Cardiac fibroblast (primary cell): ENCODE results near the gene ATP5PB.

Source experiments
- DNase-seq, 2 donors: peaks; one replicate each; pipeline versions ENCODE4 v3.0.0 to v3.0.0-alpha.2; 2010; ENCODE audit warnings: low read depth in 2 of 2
- H3K4me3 ChIP-seq, 2 donors: replicated peaks in 1 of 2; 1 replicate in 1 of 2; 2 replicates in 1 of 2; pipeline ENCODE4 v1.5.1; 2011; ENCODE audit warnings: low read depth in 2 of 2, low read length in 2 of 2, mild to moderate bottlenecking in 2 of 2, moderate library complexity in 1 of 2
- CTCF ChIP-seq: IDR thresholded peaks from one replicate; pipeline ENCODE4 v1.5.1; 2011; ENCODE audit warnings: low read depth, mild to moderate bottlenecking, low read length, inconsistent platforms

ATP5PB gene

GRCh38 chr1:111452581-111452980 lies 3.3 kb downstream of the ATP5PB start:
- TF ChIP-seq CTCF: no peak
- H3K4me3 ChIP-seq: no peak overlapping the region
- no peak for DNase-seq

- H3K4me3 ChIP-seq: no peak overlapping the region
- no peak for DNase-seq
- no peak for TF ChIP-seq CTCF
Measured at GRCh38 chr1:111453706-111454105, 4.4 kb downstream of the ATP5PB start.

- no peak for TF ChIP-seq CTCF
- peak in 1 of 2 donors; percentile 30 for DNase-seq
- H3K4me3 ChIP-seq: no peak overlapping the region
Measured at GRCh38 chr1:111454859-111455641, 5.8 kb downstream of the ATP5PB start.

DNA sequence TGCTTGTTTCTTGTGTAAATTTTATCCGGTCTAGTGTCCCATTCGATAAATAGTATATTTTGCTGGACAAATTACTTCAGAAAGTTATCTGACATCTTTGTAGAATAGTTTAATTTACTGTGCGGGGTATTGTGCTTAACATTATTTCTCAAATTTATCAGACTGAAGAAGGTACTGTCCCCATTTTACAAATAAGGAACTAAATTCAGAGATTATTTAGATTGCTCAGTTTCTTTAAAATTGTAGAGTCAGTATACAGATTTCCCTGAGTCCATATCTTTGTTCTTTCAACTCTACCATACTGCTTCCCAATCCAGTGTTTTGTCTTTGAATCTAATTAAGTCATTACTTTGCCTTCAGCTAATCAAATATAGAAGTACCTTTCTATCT lies 6.4 kb downstream of the ATP5PB start:
- DNase-seq: no peak

DNA sequence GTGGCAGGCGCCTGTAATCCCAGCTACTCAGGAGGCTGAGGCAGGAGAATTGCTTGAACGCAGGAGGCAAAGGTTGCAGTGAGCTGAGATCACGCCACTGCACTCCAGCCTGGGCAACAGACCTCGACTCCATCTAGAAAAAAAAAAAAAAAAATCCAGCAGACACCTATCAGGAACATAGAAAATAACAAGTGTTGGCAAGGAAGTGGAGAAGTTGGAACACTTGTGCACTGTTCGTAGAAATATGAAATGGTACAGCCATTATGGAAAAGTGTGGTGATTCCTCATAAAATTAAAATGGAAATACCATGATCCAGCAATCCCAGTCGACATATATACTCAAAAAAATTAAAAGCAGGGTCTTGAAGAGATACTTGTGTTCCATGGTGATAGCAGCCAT lies 12.5 kb downstream of the ATP5PB start:
- H3K4me3 ChIP-seq: no peak overlapping the region
- DNase-seq: no peak
- TF ChIP-seq CTCF: no peak

More for the DNA sequence above, 6.4 kb downstream of the ATP5PB start:
- TF ChIP-seq CTCF: no peak
- no peak overlapping the region for H3K4me3 ChIP-seq

DNA sequence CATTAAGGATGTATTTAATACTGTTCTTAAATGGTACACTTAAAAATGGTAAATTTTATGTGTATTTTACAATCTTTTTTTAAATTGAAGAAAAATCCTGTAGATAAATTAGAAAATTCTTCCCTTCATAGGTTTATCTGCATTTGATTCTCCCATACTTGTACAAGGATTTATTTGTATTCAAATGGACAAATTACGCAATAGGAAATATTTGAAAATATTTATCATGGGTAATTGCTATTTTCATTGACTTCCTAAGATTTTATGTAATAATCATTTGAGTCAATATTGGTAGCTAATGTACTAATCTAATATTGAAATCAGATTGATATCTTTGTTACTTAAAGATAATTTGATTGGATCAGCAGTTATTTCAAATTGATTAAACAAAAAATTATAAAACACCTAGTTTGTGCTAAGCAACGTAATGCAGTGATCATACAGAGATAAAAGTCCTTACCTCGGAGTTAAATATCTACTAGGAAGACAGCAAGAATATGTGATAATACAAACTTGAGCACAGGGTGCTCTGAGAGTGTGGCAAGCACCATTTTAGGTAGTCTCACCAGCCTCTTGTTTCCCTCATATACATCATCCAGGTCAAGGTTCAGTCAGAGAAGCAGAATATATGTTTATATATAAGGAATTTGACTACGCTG lies 13.2 kb downstream of the ATP5PB start:
- no peak for DNase-seq
- no peak overlapping the region for H3K4me3 ChIP-seq
- no peak for TF ChIP-seq CTCF
